PC-3 (cell line): ENCODE data around the gene NEDD4L. TPM values are rescaled to one million over a fixed set of nuclear protein-coding genes. Genes with fewer than 3 reads are reported as not detected.

Experiments
- ATAC-seq: fragments of 200-7000 bp; cut with Tn5 transposase; 2 replicates; pipeline ENCODE4 v1.9.1; 2020; ENCODE audit warnings: mild to moderate bottlenecking, moderate library complexity
- BruUV-seq: library from RNA; stranded (reverse); fragments of 400-500 nt; replicated peaks from 2 replicates; lab custom pipeline; 2021; lab: Mats Ljungman, UMichigan
- CTCF ChIA-PET: fragments of 300-600 bp; sonication (Branson Sonifier 250); formaldehyde crosslinking; loops from one replicate; lab custom pipeline; 2022; ENCODE audit warnings: antibody characterized with exemption; lab: Charles Lee
- POLR2A ChIA-PET: fragments of 300-600 bp; sonication (Branson Sonifier 250); formaldehyde crosslinking; loops from one replicate; lab custom pipeline; 2022; ENCODE audit warnings: antibody characterized with exemption; ENCODE audit not compliant: unreplicated experiment; lab: Charles Lee
- DNase-seq: peaks from one replicate; pipeline ENCODE4 v3.0.0-alpha.2; 2015
- H2AFZ ChIP-seq: fragments of 300-600 bp; sonication (generic); 2 replicates; pipeline ENCODE4 v1.6.0; 2016; ENCODE audit warnings: antibody characterized with exemption, low read length
- H3F3A ChIP-seq: fragments of 300-600 bp; sonication (generic); one replicate; pipeline ENCODE4 v1.6.0; 2017; ENCODE audit warnings: antibody characterized with exemption, low read length, control low read depth, mild to moderate bottlenecking; ENCODE audit not compliant: unreplicated experiment
- H3K27ac ChIP-seq: fragments of 300-600 bp; sonication (generic); 2 replicates; pipeline ENCODE4 v1.5.1; 2016; ENCODE audit warnings: mild to moderate bottlenecking, low read length
- H3K27me3 ChIP-seq: fragments of 300-600 bp; sonication (generic); 2 replicates; pipeline ENCODE4 v1.6.1; 2016; ENCODE audit warnings: low read length, mixed read lengths
- H3K36me3 ChIP-seq: fragments of 300-600 bp; sonication (generic); 2 replicates; pipeline ENCODE4 v1.6.1; 2016; ENCODE audit warnings: low read depth, mixed run types, low read length, mixed read lengths
- H3K4me1 ChIP-seq: fragments of 300-600 bp; sonication (generic); 2 replicates; pipeline ENCODE4 v1.5.1; 2016; ENCODE audit warnings: low read length; ENCODE audit not compliant: insufficient read depth
- H3K4me2 ChIP-seq: fragments of 300-600 bp; sonication (generic); 2 replicates; pipeline ENCODE4 v1.6.0; 2016; ENCODE audit warnings: low read length
- H3K4me3 ChIP-seq: fragments of 300-600 bp; sonication (generic); 2 replicates; pipeline ENCODE4 v1.5.1; 2016; ENCODE audit warnings: mild to moderate bottlenecking, low read length, mixed read lengths
- H3K79me2 ChIP-seq: fragments of 300-600 bp; sonication (generic); 2 replicates; pipeline ENCODE4 v1.6.1; 2017; ENCODE audit warnings: low read length, mixed read lengths
- H3K9ac ChIP-seq: fragments of 300-600 bp; sonication (generic); 2 replicates; pipeline ENCODE4 v1.6.0; 2016; ENCODE audit warnings: mild to moderate bottlenecking, low read length
- H3K9me2 ChIP-seq: fragments of 300-600 bp; sonication (generic); replicated peaks from 2 replicates; pipeline ENCODE4 v1.6.1; 2016; ENCODE audit warnings: mixed run types, low read length, mixed read lengths
- H3K9me3 ChIP-seq: fragments of 300-600 bp; sonication (generic); 2 replicates; pipeline ENCODE4 v1.6.1; 2016; ENCODE audit warnings: low read length, mixed read lengths
- H4K20me1 ChIP-seq: fragments of 300-600 bp; sonication (generic); 2 replicates; pipeline ENCODE4 v1.6.1; 2016; ENCODE audit warnings: low read length, mixed read lengths
- CTCF ChIP-seq: fragments of 300-600 bp; sonication (generic); conservative IDR thresholded peaks from 2 replicates; pipeline ENCODE4 v1.5.1; 2017; ENCODE audit warnings: antibody characterized with exemption, low read depth, mild to moderate bottlenecking, low read length
- EZH2 ChIP-seq: fragments of 300-600 bp; sonication (generic); IDR thresholded peaks from one replicate; pipeline ENCODE4 v1.6.1; 2017; ENCODE audit warnings: antibody characterized with exemption, mild to moderate bottlenecking, low read length; ENCODE audit not compliant: unreplicated experiment
- EZH2phosphoT487 ChIP-seq: fragments of 300-600 bp; sonication (generic); IDR thresholded peaks from 2 replicates; pipeline ENCODE4 v1.6.1; 2018; ENCODE audit warnings: mild to moderate bottlenecking, antibody characterized with exemption, low read length, borderline replicate concordance
- intact Hi-C: fragments of 100-400 bp; cut with micrococcal nuclease; formaldehyde crosslinking; loops from 2 replicates; pipeline ENCODE4 v1.9.0; 2023
- total RNA-seq: library from RNA; depleted of rRNA; stranded (reverse); fragments of >200 nt; gene quantifications from 2 replicates; pipeline ENCODE4 v1.2.3, GENCODE V29; 2014

Gene NEDD4L
- total RNA-seq, 1 experiment from 2014 or later, result 105 TPM

GRCh38 chr18:58172031-58172430, 128.0 kb downstream of the NEDD4L start:
- Histone ChIP-seq H3K9me2 (no peaks in the 10 kb centered on the region), H3K27ac (no peak overlapping the region), H3K4me3 (no peak overlapping the region), H3F3A (no peaks in the 10 kb centered on the region), H3K9me3 (no peaks in the 10 kb centered on the region), H3K36me3 (no peaks in the 10 kb centered on the region), H2AFZ (no peak overlapping the region), H3K4me1 (peaks cover 7% of the 10 kb centered on the region), H3K79me2 (no peaks in the 10 kb centered on the region), H4K20me1 (no peaks in the 10 kb centered on the region), H3K4me2 (no peak overlapping the region), H3K27me3 (no peaks in the 10 kb centered on the region), H3K9ac (no peak overlapping the region)
- POLR2A ChIA-PET, result no interaction called here
- CTCF ChIA-PET, result no interaction called here
- ATAC-seq, result no peak
- no TSS peak for BruUV-seq
- intact Hi-C loops, result no loop called here
- TF ChIP-seq CTCF (no peak), EZH2phosphoT487 (no peak), EZH2 (no peak)
- DNase-seq, result no peak

- Histone ChIP-seq H3K4me3 (no peak overlapping the region), H3K9me2 (no peaks in the 10 kb centered on the region), H4K20me1 (no peaks in the 10 kb centered on the region), H3K9ac (no peak overlapping the region), H3K27ac (no peak overlapping the region), H3K4me1 (peaks cover 17% of the 10 kb centered on the region), H3K4me2 (no peak overlapping the region), H3K36me3 (no peaks in the 10 kb centered on the region), H3K9me3 (no peaks in the 10 kb centered on the region), H2AFZ (no peak overlapping the region), H3F3A (no peaks in the 10 kb centered on the region), H3K27me3 (no peaks in the 10 kb centered on the region), H3K79me2 (peaks cover 19% of the 10 kb centered on the region)
- ChIA-PET POLR2A (no interaction called here), CTCF (no interaction called here)
- DNase-seq (no peak), ATAC-seq (no peak)
- TF ChIP-seq CTCF (no peak), EZH2 (no peak), EZH2phosphoT487 (no peak)
- BruUV-seq, result no TSS peak
- intact Hi-C loops, result no loop called here
Observed at GRCh38 chr18:58174285-58174684, 130.3 kb downstream of the NEDD4L start.

- Histone ChIP-seq H3K79me2 (peaks cover 22% of the 10 kb centered on the region), H3K36me3 (no peaks in the 10 kb centered on the region), H2AFZ (no peak overlapping the region), H3K4me1 (peaks cover 17% of the 10 kb centered on the region), H3F3A (no peaks in the 10 kb centered on the region), H3K27ac (no peak overlapping the region), H3K9ac (no peak overlapping the region), H3K9me2 (no peaks in the 10 kb centered on the region), H3K27me3 (no peaks in the 10 kb centered on the region), H4K20me1 (no peaks in the 10 kb centered on the region), H3K9me3 (no peaks in the 10 kb centered on the region), H3K4me3 (no peak overlapping the region), H3K4me2 (no peak overlapping the region)
- ChIA-PET POLR2A (no interaction called here), CTCF (interaction anchor here (0.6 kb wide), 2 partner anchors 42 to 329 kb away, joined by 4 to 5 read pairs; no protein-coding TSS in a partner anchor)
- intact Hi-C loops, result no loop called here
- DNase-seq, result no peak
- BruUV-seq, result no TSS peak
- no peak for ATAC-seq
- TF ChIP-seq EZH2phosphoT487 (no peak), CTCF (no peak), EZH2 (no peak)
Observed at GRCh38 chr18:58175122-58175785, 131.2 kb downstream of the NEDD4L start.
